Measurements from ENCODE around the gene CTF1.

- TF ChIP-seq CTCF (IDR thresholded peaks at IDR 0.05; ENCODE audit: low read length): no peak
- no peak for TF ChIP-seq EZH2 (optimal IDR thresholded peaks at IDR 0.05; ENCODE audit: low read depth, low read length)
Measured at GRCh38 chr16:30948667-30949649, 52.5 kb downstream of the CTF1 start, which contains the start of gene ORAI3.
